Activated T-cell treated with anti-CD3 and anti-CD28 coated beads for 48 hours (primary cell): Measurements from ENCODE around the gene EXTL1.

Source experiments
- DNase-seq: peaks from one replicate; pipeline ENCODE4 v3.0.0-alpha.2; 2020; ENCODE audit warnings: low read depth

Gene EXTL1

GRCh38 chr1:26070963-26071342 is 49.4 kb downstream of the EXTL1 start:
- no peak for DNase-seq

- DNase-seq: no peak
Measured at GRCh38 chr1:26072305-26072704, 50.7 kb downstream of the EXTL1 start.

GRCh38 chr1:26075421-26076144 is 54.0 kb downstream of the EXTL1 start:
- no peak for DNase-seq

- DNase-seq: no peak
Measured at GRCh38 chr1:26077524-26077923, 55.9 kb downstream of the EXTL1 start.

GRCh38 chr1:26078286-26079177 is 57.0 kb downstream of the EXTL1 start:
- no peak for DNase-seq

- DNase-seq: no peak
Measured at GRCh38 chr1:26079178-26079563, 57.6 kb downstream of the EXTL1 start.

GRCh38 chr1:26079960-26080814 is 58.6 kb downstream of the EXTL1 start:
- no peak for DNase-seq

- no peak for DNase-seq
Measured at GRCh38 chr1:26081267-26082019, 59.9 kb downstream of the EXTL1 start.

- no peak for DNase-seq
Measured at GRCh38 chr1:26082020-26082350, 60.4 kb downstream of the EXTL1 start.

GRCh38 chr1:26083208-26083607 is 61.6 kb downstream of the EXTL1 start:
- DNase-seq: no peak

- DNase-seq: no peak
Measured at GRCh38 chr1:26084091-26084561, 62.6 kb downstream of the EXTL1 start.

- no peak for DNase-seq
Measured at GRCh38 chr1:26084844-26085243, 63.3 kb downstream of the EXTL1 start.
